GM18909 (cell line): ENCODE measurements around the gene MAT2A.
A peak's percentile ranks its signal among the peaks of the same experiment; 100 is the strongest.

ENCODE experiments used
- ATAC-seq: cut with Tn5 transposase; IDR thresholded peaks from one replicate; pipeline ENCODE4 v1.9.1; 2021; ENCODE audit warnings: mild to moderate bottlenecking; ENCODE audit not compliant: unreplicated experiment, poor library complexity

MAT2A gene

DNA sequence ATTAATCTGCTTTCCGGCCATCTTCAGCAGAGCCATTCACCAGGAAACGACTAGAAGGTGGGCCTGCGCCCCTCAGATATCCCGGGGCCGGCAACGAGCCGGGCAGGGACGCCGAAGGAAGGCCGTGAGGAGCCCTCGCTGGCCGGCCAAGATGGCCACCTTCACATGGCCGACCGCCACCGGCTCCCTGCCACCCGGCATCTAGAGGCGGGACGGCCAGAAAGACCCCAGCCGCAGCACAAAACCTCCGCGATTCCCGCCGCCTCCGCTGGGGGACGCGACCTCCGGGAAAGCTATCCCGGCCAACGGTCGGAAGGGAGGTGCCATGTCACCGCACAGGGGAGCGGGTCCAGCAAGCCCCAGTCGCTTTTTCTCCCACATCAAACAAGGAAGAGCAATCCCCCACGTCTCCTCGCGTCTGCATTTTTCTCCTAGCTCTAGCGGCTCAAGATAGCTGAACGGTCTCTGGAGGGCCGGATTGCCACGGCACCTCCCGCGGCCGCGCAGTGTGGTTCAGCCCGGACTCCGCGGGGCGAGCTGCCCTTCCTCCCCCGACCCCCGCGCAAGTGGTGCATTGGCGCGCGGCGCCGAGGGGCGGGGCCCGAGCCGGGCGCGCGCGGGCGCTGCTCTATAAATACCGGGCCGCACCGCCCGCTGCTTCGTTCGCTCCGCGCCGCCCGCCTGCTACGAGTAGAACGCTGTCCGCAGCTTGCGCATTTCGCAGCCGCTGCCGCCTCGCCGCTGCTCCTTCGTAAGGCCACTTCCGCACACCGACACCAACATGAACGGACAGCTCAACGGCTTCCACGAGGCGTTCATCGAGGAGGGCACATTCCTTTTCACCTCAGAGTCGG lies at the start of gene MAT2A:
MAT2A (plus strand) TSS at position 662 of the 854 bp plus-strand sequence; CDS start at position 782, 120 bp downstream.
- peak; percentile 74 for ATAC-seq

DNA sequence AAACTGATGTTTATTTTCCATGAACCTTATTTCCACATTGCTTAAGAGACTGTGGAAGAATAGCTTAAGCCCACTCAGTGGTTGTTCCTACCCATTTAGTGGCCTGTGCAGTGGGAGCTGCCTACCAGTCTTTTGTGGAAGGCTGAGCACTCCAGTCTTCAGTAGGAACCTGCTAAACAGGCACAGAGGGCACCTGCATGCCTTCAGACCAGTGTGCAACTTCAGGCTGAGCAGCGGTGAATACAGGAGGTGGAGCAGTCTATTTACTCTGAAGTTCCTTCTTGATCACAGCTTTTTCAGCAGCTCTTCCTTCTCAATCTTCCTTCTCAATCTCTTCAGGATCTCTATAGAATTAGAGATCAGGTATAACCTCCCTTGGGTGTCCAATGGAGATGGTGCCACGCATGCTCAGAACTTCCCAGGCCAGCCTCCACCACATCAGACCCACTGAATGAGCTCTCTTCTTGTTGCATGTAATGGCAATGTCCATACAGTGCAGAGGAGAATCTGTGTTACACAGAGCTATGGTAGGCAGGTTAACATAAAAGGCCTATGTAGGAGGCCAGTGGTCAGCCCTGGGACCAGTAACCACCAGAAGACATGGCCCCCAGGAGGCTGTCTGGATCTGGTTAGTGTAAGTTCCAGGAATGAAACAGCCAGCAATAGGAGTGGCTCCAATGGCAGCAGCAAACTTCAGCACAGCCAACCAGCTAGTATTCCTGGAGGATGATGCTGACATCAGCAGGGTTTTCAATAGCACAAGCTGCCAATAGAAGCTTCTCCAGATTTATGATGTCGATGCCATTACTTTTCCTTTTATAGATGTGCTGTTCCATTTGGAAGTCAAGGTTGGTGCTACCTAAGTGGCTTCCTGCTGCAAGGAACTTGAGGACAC lies 47.9 kb upstream of the MAT2A start:
- ATAC-seq: no peak

DNA sequence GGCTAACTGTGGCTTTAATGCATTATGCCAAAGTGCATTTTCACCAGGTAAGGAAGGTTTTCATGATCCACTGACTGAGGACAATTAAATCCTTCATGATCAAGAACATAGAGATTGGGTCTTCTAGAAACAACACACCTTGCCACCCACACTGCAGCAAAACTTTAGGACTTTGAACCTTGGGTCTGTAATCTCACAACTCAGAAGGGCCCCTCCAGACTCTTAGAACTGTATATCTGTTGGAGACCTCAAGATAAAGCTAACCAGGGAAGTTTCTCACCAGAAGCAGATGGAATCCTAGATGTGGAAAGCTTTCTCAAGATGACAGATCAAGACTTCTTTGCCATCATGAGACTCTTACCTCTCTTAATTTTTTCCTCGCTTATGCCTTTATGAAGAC lies 42.5 kb upstream of the MAT2A start:
- ATAC-seq: no peak

DNA sequence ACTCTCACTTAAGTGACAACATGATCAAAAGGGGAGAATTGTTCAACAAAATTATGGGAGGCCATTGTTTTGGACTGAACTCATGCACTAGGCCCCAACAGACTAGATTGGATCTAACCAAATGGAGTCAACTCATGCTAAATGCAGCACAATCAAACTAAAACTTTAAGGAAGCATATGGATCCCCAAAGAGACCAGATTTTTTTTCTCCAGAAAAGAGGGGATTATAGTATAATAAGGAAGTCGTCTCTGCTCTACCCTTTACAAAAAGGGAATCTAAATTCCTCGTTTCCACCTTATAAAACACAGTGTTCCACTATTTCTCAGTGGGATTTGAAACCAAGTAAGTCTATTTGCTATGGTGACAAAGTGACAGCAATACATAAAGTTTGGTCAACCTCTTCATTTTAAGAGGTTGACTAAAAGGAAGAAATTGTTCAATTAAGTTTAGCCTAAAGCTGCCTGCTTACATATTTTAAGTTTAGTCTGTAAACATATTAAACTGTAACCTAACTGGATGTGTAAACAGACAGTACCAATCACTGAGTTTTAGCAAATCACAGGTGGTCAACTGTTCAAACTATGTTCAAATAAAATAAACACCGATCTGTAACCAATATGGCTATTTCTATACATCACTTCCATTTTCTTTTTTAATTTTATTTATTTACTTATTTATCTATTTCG lies 40.9 kb upstream of the MAT2A start:
- ATAC-seq: no peak

DNA sequence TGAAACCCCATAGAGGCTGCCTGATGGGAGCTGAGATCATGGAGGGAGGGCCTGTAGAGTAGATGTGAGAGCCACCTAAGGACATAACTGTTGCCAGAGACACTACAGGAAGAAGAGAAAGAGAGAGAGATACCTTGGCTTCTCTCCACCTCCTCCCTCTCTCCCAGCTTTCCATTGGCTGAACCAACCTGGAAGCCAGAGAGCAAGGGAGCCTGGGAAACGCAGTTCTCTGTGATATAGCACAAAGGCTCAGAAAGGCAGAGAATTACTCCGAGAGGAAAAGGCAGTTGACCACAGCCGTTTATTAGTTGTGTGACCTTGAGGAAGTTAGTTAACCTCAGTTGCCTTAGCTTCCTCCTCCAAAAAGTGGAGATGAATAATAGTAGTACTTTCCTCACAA lies 37.7 kb upstream of the MAT2A start:
- ATAC-seq: no peak

DNA sequence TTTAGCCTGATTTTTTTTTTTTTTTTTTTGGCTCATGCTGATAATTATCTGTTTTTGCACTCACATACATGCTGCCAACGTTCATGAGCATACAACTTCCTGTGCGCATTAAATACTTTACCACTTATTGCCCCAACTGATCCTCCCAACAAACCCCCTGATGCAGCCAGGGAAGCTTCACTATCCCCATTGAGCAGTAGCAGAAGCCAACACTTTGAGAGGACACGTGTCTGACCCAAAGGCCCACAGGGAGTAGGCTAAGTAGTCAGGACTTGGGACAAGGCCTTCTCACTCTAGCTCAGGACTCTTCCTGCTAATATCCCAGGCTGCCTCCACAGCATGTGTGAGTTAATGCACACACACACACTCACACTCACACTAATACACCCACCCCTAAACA lies 36.2 kb upstream of the MAT2A start:
- ATAC-seq: no peak

DNA sequence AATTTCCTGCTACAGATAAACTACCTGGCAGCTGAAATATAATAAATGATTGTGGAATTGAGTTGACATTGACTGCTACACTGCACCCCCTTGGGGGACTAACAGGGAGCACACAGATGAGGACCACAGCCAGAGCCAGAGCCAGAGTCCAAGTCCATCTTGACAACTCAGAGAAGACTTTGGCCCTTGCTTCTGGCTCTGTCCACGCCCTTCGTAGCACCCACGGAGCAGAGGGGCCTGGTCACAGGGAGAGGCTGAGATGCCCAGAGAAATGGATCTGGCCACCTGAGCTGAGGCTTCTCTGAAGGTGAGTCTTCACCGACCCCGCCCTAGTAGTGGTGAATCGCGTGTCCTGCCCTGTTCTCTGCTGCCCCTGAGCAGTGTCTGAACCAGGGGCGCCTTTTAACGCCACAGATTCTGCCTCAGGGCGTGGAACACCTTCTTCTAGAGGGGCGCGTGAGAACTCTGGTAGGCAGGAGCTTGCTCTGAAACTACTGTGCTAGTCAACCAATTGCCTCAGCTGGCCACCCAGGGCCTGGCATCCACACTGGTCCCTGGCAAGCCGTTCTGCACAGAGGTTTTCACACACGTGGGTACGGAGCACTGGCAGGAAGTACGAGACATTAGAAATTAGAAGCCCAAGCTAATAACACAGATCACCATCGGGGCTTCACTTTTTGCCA lies 35.7 kb upstream of the MAT2A start:
- no peak for ATAC-seq

DNA sequence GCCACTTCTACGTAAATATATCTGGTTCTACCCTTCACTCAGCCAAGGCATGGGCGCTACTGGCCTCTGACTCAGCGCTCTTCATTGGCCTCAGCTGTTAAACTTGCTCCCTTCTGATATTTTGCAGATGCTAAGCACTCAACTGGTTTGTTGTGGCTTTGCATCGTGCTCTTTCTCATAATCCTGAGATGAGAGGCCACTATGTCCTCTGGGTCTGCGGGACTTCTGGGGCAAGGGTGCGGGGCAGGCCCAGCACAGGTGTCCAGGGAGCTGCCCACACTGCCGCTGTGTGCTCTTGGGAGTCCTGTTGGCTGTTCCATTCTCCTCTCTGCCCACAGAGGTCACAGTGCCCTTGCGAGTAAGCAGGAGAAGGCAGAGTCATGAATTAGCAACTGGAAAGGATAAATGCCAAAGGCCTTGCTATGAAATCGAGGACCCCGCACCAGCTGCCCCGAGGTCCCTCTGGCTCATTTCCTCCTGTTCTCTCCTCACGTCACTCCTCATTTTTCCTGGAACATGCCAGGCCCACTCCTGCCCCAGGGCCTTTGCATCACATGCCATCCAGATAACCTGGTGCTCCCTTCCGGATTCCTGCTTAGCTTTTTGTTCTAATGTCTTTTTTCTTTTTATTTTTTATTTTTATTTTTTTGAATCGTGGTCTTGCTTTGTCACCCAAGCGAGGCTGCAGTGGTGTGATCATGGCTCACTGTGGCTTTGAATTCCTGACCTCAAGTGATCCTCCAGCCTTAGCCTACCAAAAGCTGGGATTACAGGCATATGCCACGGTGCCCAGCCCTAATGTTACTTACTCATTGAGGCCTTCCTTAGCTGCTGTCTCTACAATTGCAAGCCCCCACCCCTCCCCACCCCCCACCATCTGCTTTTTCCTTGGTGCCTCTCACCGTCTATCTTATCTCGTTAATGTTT lies 34.9 kb upstream of the MAT2A start:
- no peak for ATAC-seq

DNA sequence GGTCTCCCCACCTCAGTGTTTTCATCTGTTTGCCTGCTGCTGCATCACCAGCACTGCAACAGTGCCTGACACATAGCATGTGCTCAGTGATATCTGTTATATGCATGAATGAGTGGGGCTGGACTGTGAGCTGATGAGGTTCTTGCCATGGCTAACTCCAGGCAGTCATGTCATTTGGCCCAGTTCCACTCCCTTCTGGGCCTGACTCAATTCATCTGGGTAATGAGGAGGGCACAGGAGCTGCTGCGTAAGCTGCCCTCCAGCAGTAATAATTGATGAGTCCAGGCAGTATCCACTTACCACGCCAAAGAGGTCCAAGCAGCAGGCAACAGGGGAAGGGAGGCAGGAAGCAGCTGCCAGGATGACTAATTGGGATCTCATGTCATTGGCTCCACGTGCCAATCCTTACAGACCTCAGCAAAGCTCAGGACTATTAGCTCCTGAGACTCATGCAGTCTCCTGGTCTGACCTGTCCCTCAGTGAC lies 34.1 kb upstream of the MAT2A start:
- ATAC-seq: no peak

DNA sequence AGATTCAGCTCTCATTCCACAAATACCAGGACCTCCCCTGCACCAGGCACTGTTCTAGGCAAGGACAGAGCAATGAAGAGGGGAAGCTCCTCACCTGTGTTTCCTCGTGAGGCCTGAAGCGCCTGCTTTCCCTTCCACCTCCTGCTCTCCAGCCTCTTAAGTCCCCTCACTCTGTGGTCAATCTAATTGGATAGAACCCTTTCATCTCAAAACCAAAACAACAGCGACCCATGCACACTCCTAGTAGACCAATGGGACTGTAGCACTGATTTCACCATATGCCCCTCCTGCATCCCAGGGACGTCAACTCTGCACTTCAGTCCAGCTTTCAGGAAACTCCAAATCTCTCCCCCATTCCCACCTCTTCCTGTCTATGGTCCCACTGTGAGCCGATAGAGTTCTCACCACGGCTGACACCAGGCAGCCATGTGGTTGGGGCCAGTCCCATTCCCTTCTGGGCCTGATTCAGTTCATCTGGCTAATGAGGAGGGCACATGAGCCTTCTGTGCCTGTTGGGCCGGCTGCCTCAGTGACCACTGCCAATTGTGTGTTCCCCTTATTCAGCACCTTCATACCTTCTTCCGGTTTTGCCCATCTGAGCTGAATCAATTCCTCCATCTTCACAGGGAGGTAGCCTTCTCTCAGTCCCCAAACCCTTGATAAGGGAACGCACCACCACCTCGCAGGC lies 33.3 kb upstream of the MAT2A start:
- no peak for ATAC-seq

DNA sequence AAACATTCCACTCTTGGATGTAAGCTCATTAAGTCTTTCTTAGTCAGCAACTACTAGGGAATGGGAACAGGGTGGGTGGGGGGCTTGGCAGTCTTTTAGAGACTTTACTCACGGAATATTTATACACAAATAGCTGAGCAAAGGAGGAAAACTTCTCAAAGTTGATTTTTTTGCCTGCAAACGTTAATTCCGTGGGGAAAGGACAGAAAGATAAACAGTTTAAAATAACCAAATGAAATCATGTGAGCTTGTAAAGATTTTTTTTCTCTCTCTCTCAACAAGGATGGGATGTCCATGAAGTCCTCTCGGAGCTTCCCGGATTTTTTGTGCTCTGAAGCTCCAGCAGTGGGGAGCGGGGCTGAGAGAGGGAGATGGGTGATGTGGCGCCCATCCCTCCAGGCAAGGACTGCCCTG lies 32.2 kb upstream of the MAT2A start:
- no peak for ATAC-seq

DNA sequence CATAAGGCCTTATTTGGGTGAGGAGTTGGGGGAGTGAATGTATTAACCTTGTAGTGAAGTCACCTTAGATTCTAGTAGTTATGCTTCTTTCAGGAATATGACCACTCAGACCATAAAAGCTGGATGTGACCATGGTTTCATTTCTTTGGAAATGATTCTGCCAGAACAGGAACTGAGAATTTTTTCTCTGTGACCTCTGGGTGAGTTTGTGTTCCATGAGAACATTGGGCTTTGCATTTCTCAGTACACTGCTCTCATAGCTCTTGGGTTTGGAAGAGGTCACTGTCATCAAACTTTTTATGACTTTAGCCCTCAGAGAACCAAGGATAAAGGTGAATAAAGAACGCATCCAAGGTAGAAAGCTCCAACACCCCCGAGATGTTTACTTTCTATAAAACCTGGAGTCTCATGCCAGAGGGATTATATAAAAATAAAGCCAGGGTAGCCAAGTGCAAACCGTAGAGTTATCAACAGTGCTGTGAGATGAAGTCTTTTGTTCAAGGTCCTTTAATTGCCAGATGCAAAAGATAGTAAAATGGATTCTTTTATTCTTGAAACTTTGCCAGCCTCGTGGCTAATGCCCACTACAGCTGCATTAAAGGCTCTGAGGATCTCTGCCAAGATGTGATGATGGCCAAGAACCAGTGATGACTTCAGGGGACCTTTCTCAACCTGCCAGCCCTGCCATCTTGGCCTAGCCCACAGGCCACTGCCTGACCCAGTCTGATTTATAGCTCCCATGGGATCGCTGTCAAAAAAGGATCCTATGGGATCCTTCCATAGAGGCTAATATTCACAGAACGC lies 27.8 kb upstream of the MAT2A start:
- no peak for ATAC-seq

DNA sequence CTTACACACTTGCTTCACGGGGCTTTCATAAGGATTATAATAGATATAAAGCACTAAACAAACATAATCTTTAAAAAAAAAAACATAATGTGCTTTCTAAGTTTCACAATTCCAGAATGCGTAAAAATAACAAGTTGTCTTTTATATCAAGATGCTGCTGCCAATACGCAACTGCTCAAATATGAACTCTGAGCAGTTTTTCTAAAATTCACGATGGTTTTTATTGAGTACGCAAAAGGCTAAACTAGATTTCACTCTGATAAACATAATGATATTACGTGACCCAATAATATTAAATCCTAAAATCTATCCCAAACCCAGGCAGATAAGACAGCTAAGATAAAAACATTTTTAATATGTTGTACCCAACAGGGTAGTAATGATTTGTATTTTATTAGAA lies 24.6 kb upstream of the MAT2A start:
- no peak for ATAC-seq

DNA sequence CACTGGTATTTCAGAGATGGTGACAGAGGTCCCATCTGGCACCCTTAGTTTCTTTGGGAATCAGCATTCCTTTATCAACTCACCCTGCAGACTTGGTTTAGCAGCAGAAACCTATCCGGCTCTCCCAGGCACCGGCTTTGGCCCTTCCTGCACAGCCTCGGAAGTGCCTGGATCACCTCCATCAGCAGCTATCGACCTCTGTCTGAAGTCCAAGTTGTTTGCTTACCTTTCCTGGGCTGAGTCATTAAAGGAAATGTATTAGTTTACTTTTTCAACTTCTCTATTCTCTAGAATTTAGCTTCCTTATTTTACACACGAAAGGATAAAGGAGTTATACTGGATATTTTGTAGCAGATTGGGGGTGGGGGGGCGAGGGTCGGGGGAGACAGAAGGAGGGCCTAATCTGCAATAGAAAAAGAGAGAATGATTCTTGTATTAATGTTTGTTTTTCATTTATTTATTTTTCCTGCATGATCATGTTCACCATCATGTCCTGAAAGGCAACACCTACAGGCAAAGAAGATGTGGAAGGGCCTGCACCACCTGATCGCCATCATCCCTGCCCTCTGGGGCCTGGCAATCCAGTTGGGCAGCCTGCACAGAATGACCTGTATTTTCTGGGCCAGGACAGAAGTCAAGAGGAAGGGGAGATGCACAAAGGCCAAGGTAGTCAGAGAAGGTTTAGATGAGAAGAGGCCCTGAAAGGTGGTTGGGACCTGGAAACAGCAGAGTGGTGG lies 22.1 kb upstream of the MAT2A start:
- no peak for ATAC-seq

DNA sequence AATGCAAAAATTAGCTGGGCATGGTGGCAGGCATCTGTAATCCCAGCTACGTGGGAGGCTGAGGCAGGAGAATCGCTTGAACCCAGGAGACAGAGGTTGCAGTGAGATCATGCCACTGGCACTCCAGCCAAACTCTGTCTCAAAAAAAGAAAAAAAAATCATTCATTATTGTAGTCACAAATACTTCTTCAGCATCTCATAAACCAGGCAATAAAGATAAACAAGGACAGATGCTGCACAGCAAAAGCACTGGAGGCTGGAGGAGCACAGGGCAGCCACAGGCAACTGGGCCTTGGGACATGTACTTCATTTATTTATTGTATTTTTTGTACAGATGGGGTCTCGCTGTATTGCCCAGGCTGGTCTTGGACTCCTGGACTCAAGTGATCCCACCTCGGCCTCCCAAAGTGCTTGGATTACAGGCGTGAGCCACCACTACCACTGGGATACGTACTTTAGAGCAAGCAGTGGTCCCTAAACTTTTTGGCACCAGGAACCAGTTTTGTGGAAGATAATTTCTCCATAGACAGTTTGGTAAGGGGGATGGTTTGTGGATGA lies 16.8 kb upstream of the MAT2A start:
- no peak for ATAC-seq

DNA sequence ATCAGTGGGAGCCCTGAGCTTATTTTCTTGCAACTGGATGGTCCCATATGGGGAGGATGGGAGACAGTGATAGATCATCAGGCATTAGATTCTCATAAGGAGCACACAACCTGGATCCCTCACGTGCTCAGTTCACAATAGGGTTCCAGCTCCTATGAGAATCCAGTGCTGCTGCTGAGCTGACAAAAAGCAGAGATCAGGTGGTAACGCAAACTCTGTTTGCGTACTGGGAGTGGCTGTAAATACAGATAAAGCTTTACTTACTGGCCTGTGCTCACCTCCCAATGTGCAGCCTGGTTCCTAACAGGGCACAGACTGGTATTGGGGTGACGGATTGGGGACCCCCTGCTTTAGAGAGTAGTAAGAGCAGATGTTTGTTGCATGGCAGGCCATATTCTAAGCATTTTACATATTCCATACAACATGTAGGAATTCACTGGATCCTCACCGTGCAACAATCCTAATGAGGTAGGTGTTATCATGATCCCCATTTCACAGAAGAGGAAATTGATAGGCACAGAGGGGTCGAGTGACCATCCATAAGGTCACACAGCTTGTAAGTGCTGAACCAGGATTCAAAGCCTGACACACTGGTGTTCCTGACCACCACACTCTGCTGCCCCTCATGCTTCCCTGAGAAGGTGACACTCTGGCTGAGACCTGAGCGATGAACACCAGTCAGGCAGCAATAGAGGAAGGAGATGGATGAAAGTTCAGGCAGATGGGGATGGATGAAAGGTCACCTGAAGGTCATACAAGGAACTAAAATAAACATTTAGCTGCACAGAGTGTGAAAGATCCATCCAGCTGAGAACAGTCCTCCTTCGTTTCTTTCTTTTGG lies 15.7 kb upstream of the MAT2A start:
- ATAC-seq: no peak
